HEK293 (cell line): Measurements from ENCODE around the gene RAD52.

ENCODE experiments used
- CTCF ChIA-PET: fragments of 350-600 bp; formaldehyde crosslinking; extraction: SDS; loops from one replicate; lab custom pipeline; 2021; ENCODE audit warnings: antibody characterized with exemption; lab: Yijun Ruan, JAX
- POLR2A ChIA-PET: fragments of 300-600 bp; formaldehyde crosslinking; extraction: SDS; loops from one replicate; lab custom pipeline; 2020; ENCODE audit warnings: antibody characterized with exemption, inconsistent platforms; lab: Yijun Ruan, JAX
- H3K27ac ChIP-seq: fragments of 200-500 bp; sonication (Bioruptor generic); 2 replicates; pipeline ENCODE4 v1.5.1; 2014; ENCODE audit warnings: low read depth, low read length, control low read depth, inconsistent platforms; ENCODE audit errors: extremely low read depth
- H3K36me3 ChIP-seq, 2 experiments: fragments of 200-500 bp in 1 of 2; sonication (Bioruptor generic) in 1 of 2; 1 replicate in 1 of 2; 2 replicates in 1 of 2; pipeline ENCODE4 v1.5.1; 2014 to 2017; ENCODE audit warnings: inconsistent platforms in 2 of 2, low read length in 2 of 2; ENCODE audit not compliant: control insufficient read depth in 2 of 2, insufficient read depth in 1 of 2
- H3K4me1 ChIP-seq: fragments of 200-500 bp; sonication (Bioruptor generic); 2 replicates; pipeline ENCODE4 v1.5.1; 2014; ENCODE audit warnings: mild to moderate bottlenecking, low read length, inconsistent platforms; ENCODE audit not compliant: control insufficient read depth, insufficient read depth
- H3K4me3 ChIP-seq: 2 replicates; pipeline ENCODE4 v1.5.1; 2011; ENCODE audit warnings: low read depth, mild to moderate bottlenecking, control low read depth, low read length, moderate library complexity
- H3K9me3 ChIP-seq: fragments of 200-500 bp; sonication (Bioruptor generic); 2 replicates; pipeline ENCODE4 v1.5.1; 2014; ENCODE audit warnings: low read depth, low read length, inconsistent platforms; ENCODE audit not compliant: control insufficient read depth, insufficient read depth
- EGR2 ChIP-seq: fragments of 450-650 bp; formaldehyde crosslinking; IDR thresholded peaks from 2 replicates; pipeline ENCODE4 v1.5.1; 2016; ENCODE audit warnings: low read depth, missing biosample characterization, missing genetic modification characterization
- HOXD13 ChIP-seq: sonication (generic); formaldehyde crosslinking; IDR thresholded peaks from 2 replicates; pipeline ENCODE4 v1.8.0; 2022; ENCODE audit warnings: missing genetic modification reagents, borderline replicate concordance
- KLF1 ChIP-seq: fragments of 450-650 bp; formaldehyde crosslinking; IDR thresholded peaks from 2 replicates; pipeline ENCODE4 v1.5.1; 2016; ENCODE audit warnings: missing biosample characterization, missing genetic modification characterization
- KLF17 ChIP-seq: fragments of 450-650 bp; formaldehyde crosslinking; IDR thresholded peaks from 2 replicates; pipeline ENCODE4 v1.5.1; 2016; ENCODE audit warnings: missing biosample characterization, missing genetic modification characterization
- PRDM10 ChIP-seq: fragments of 450-650 bp; formaldehyde crosslinking; IDR thresholded peaks from 2 replicates; pipeline ENCODE4 v1.5.1; 2016; ENCODE audit warnings: missing biosample characterization, missing genetic modification characterization
- SP7 ChIP-seq: fragments of 450-650 bp; formaldehyde crosslinking; IDR thresholded peaks from 2 replicates; pipeline ENCODE4 v1.5.1; 2016; ENCODE audit warnings: missing biosample characterization, missing genetic modification characterization
- ZBTB1 ChIP-seq: fragments of 450-650 bp; formaldehyde crosslinking; IDR thresholded peaks from 2 replicates; pipeline ENCODE4 v1.5.1; 2016; ENCODE audit warnings: missing biosample characterization, missing genetic modification characterization
- ZEB2 ChIP-seq: fragments of 450-650 bp; formaldehyde crosslinking; IDR thresholded peaks from 2 replicates; pipeline ENCODE4 v1.5.1; 2016; ENCODE audit warnings: missing biosample characterization, missing genetic modification characterization
- ZFHX2 ChIP-seq: fragments of 450-650 bp; formaldehyde crosslinking; conservative IDR thresholded peaks from 2 replicates; pipeline ENCODE4 v1.5.1; 2016; ENCODE audit warnings: missing biosample characterization, missing genetic modification characterization
- ZNF221 ChIP-seq: fragments of 450-650 bp; formaldehyde crosslinking; IDR thresholded peaks from 2 replicates; pipeline ENCODE4 v1.5.1; 2017; ENCODE audit warnings: missing biosample characterization, missing genetic modification characterization, borderline replicate concordance
- ZNF324 ChIP-seq: fragments of 450-650 bp; formaldehyde crosslinking; IDR thresholded peaks from 2 replicates; pipeline ENCODE4 v1.5.1; 2016; ENCODE audit warnings: missing biosample characterization, missing genetic modification characterization
- ZNF426 ChIP-seq: fragments of 450-650 bp; formaldehyde crosslinking; IDR thresholded peaks from 2 replicates; pipeline ENCODE4 v1.5.1; 2017; ENCODE audit warnings: missing biosample characterization, missing genetic modification characterization, mild to moderate bottlenecking, inconsistent platforms, moderate library complexity
- ZNF510 ChIP-seq: fragments of 450-650 bp; formaldehyde crosslinking; IDR thresholded peaks from 2 replicates; pipeline ENCODE4 v1.5.1; 2018; ENCODE audit warnings: mild to moderate bottlenecking, missing genetic modification characterization, missing biosample characterization; ENCODE audit not compliant: insufficient replicate concordance
- ZNF664 ChIP-seq: fragments of 450-650 bp; formaldehyde crosslinking; IDR thresholded peaks from 2 replicates; pipeline ENCODE4 v1.5.1; 2016; ENCODE audit warnings: missing biosample characterization, missing genetic modification characterization
- ZNF701 ChIP-seq: fragments of 450-650 bp; formaldehyde crosslinking; IDR thresholded peaks from 2 replicates; pipeline ENCODE4 v1.5.1; 2016; ENCODE audit warnings: missing biosample characterization, missing genetic modification characterization
- ZSCAN5A ChIP-seq: fragments of 450-650 bp; formaldehyde crosslinking; IDR thresholded peaks from 2 replicates; pipeline ENCODE4 v1.5.1; 2016; ENCODE audit warnings: missing biosample characterization, missing genetic modification characterization
- TF ChIP-seq, protein P1 (sequence below): fragments of 450-650 bp; formaldehyde crosslinking; IDR thresholded peaks from 2 replicates; pipeline ENCODE4 v1.5.1; 2016; ENCODE audit warnings: missing biosample characterization, missing genetic modification characterization

Gene RAD52

GRCh38 chr12:971991-972390 lies 22.5 kb upstream of the RAD52 start:
- Histone ChIP-seq H3K9me3 (no peaks in the 10 kb centered on the region), H3K27ac (no peak overlapping the region), H3K4me1 (no peaks in the 10 kb centered on the region), H3K4me3 (no peak overlapping the region), H3K36me3 (no peaks in the 10 kb centered on the region)
- TF ChIP-seq ZBTB1 (tag by site-specific recombination), result no peak
- TF ChIP-seq ZSCAN5A, result no peak
- TF ChIP-seq ZNF664 (tag by site-specific recombination), result no peak
- no peak for TF ChIP-seq HOXD13 (CRISPR knock-in tag)
- no peak for TF ChIP-seq ZNF221
- POLR2A ChIA-PET, result no interaction called here
- CTCF ChIA-PET, result no interaction called here

GRCh38 chr12:969821-970220 lies 20.3 kb upstream of the RAD52 start:
- CTCF ChIA-PET, result interaction anchor here (1.0 kb wide), 1 partner anchor 149 kb away, joined by 3 read pairs; no protein-coding TSS in a partner anchor
- H3K9me3 ChIP-seq, result no peaks in the 10 kb centered on the region
- H3K4me1 ChIP-seq, result no peaks in the 10 kb centered on the region
- H3K36me3 ChIP-seq, result no peaks in the 10 kb centered on the region
- POLR2A ChIA-PET, result interaction anchor here (0.6 kb wide), 1 partner anchor 62 kb away, joined by 3 read pairs; no protein-coding TSS in a partner anchor
- TF ChIP-seq KLF17 (tag by site-specific recombination), result peak; percentile 77
- TF ChIP-seq ZFHX2 (tag by site-specific recombination), result peak; percentile 90
- TF ChIP-seq ZNF426 (tag by site-specific recombination), result no peak
- TF ChIP-seq EGR2, result peak; percentile 76
- TF ChIP-seq ZNF701, result no peak
- TF ChIP-seq ZEB2 (tag by site-specific recombination), result 0 out of 2 replicates have a peak, but pooled peaks have one; percentile 29
- peak; percentile 92 for TF ChIP-seq KLF1
- TF ChIP-seq SP7 (tag by site-specific recombination), result peak; percentile 39; the same call in 1 of the 2 replicates
- TF ChIP-seq ZNF664 (tag by site-specific recombination), result no peak
- no peak for TF ChIP-seq ZNF510 (tag by site-specific recombination)
- H3K27ac ChIP-seq, result no peak overlapping the region
- no peak overlapping the region for H3K4me3 ChIP-seq

DNA sequence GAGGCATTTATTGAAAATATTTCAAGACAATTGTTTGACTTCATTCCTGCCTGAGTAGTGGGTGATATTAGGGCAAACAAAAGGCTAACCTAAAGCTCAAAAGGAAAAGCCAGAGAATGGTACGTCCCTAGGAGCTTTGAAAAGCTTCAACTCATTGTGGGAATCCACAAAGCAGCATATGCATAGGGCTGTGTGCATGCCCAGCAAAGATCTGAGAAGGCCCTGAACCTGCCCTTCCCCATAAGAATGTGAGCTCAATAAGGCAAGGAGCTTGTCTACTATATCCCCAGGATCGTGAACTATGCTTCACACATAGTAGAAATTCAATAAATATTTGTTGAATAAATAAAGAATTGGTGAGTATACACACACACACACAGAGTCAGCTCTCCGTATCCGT lies 19.1 kb upstream of the RAD52 start:
- TF ChIP-seq PRDM10 (peak; percentile 73; the same call in 1 of the 2 replicates), ZNF324 (no peak)
- TF ChIP-seq, protein P1, sequence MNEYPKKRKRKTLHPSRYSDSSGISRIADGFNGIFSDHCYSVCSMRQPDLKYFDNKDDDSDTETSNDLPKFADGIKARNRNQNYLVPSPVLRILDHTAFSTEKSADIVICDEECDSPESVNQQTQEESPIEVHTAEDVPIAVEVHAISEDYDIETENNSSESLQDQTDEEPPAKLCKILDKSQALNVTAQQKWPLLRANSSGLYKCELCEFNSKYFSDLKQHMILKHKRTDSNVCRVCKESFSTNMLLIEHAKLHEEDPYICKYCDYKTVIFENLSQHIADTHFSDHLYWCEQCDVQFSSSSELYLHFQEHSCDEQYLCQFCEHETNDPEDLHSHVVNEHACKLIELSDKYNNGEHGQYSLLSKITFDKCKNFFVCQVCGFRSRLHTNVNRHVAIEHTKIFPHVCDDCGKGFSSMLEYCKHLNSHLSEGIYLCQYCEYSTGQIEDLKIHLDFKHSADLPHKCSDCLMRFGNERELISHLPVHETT (tag by site-specific recombination), result no peak
- Histone ChIP-seq H3K4me1 (no peaks in the 10 kb centered on the region), H3K4me3 (no peak overlapping the region), H3K9me3 (no peaks in the 10 kb centered on the region), H3K27ac (no peak overlapping the region), H3K36me3 (no peaks in the 10 kb centered on the region)
- ChIA-PET POLR2A (interaction anchor here (0.6 kb wide), 1 partner anchor 129 kb away, joined by 3 read pairs; no protein-coding TSS in a partner anchor), CTCF (interaction anchor here (0.6 to 0.9 kb wide), 3 partner anchors 19 to 422 kb away, joined by 3 to 4 read pairs (median 4); partner anchors contain the start of gene RAD52)
